B cell (primary cell): ENCODE data around the gene YPEL3. TPM values are rescaled to one million over a fixed set of nuclear protein-coding genes. Genes with fewer than 3 reads are reported as not detected.

Source experiments
- ATAC-seq: fragments of 200-7000 bp; cut with Tn5 transposase; one replicate; pipeline ENCODE4 v1.10.0; 2021; ENCODE audit warnings: low read depth, mild to moderate bottlenecking, moderate number of reproducible peaks, moderate library complexity
- CTCF ChIA-PET: fragments of 350-600 bp; sonication (Branson Sonifier 250); formaldehyde crosslinking; loops from one replicate; lab custom pipeline; 2021; ENCODE audit warnings: antibody characterized with exemption, inconsistent platforms; lab: Charles Lee
- POLR2A ChIA-PET: fragments of 350-600 bp; sonication (Branson Sonifier 250); formaldehyde crosslinking; loops from one replicate; lab custom pipeline; 2021; ENCODE audit warnings: antibody characterized with exemption; lab: Charles Lee
- DNase-seq: peaks from one replicate; pipeline ENCODE4 v3.0.0; 2013
- H2AFZ ChIP-seq: 2 replicates; pipeline ENCODE4 v1.6.1; 2012; ENCODE audit warnings: mild to moderate bottlenecking, low read depth, low read length; ENCODE audit not compliant: insufficient read depth, poor library complexity, severe bottlenecking
- H3K27ac ChIP-seq, 2 donors: 1 replicate in 1 of 2; 2 replicates in 1 of 2; pipeline ENCODE4 v1.5.1; 2012 to 2013; ENCODE audit warnings: low read length in 2 of 2, mild to moderate bottlenecking in 2 of 2, moderate library complexity in 1 of 2
- H3K27me3 ChIP-seq, 4 experiments: fragments of 200-600 bp in 1 of 4; sonication (generic) in 1 of 4; replicated peaks in 1 of 4; 1 replicate in 2 of 4; 2 replicates in 2 of 4; pipeline versions ENCODE4 v1.6.1 to v1.7.0; 2013 to 2016; ENCODE audit warnings: low read length in 3 of 4, mild to moderate bottlenecking in 2 of 4, mixed read lengths in 1 of 4, moderate library complexity in 1 of 4; ENCODE audit not compliant: insufficient read depth in 4 of 4, control insufficient read depth in 3 of 4; ENCODE audit errors: control extremely low read depth in 1 of 4
- H3K36me3 ChIP-seq, 2 experiments: replicated peaks in 1 of 2; 1 replicate in 1 of 2; 2 replicates in 1 of 2; pipeline versions ENCODE4 v1.6.1 to v1.7.1; 2013; ENCODE audit warnings: low read length in 1 of 2; ENCODE audit not compliant: insufficient read depth in 2 of 2, control insufficient read depth in 1 of 2; ENCODE audit errors: control extremely low read depth in 1 of 2, extremely low read depth in 1 of 2
- H3K4me1 ChIP-seq, 2 donors: fragments of 200-600 bp in 1 of 2; sonication (generic) in 1 of 2; 1 replicate in 1 of 2; 2 replicates in 1 of 2; pipeline versions ENCODE4 v1.5.1 to v1.6.1; 2013 to 2017; ENCODE audit warnings: low read length in 2 of 2; ENCODE audit not compliant: control insufficient read depth in 2 of 2, insufficient read depth in 2 of 2
- H3K4me2 ChIP-seq: replicated peaks from 2 replicates; pipeline ENCODE3; 2012; ENCODE audit warnings: mild to moderate bottlenecking, low read depth, low read length; ENCODE audit not compliant: poor library complexity, severe bottlenecking
- H3K4me3 ChIP-seq, 5 experiments: fragments of 200-600 bp in 1 of 5; sonication (generic) in 1 of 5; 1 replicate in 3 of 5; 2 replicates in 2 of 5; pipeline versions ENCODE4 v1.5.1 to v1.7.0; 2011 to 2016; ENCODE audit warnings: low read length in 4 of 5, mild to moderate bottlenecking in 4 of 5, low read depth in 2 of 5, control low read depth in 1 of 5, moderate library complexity in 1 of 5; ENCODE audit not compliant: insufficient read depth in 1 of 5; ENCODE audit errors: control extremely low read depth in 1 of 5, extremely low read depth in 1 of 5
- H3K79me2 ChIP-seq: fragments of 200-600 bp; sonication (generic); one replicate; pipeline ENCODE4 v1.6.0; 2016; ENCODE audit warnings: low read length; ENCODE audit not compliant: control insufficient read depth, insufficient read depth
- H3K9ac ChIP-seq: fragments of 200-600 bp; sonication (generic); 2 replicates; pipeline ENCODE4 v1.6.1; 2017; ENCODE audit warnings: mild to moderate bottlenecking, low read length, moderate library complexity
- H3K9me3 ChIP-seq, 3 donors: one replicate each; pipeline versions ENCODE4 v1.6.1 to v1.7.1; 2013; ENCODE audit warnings: low read length in 2 of 3; ENCODE audit not compliant: control insufficient read depth in 2 of 3, insufficient read depth in 1 of 3; ENCODE audit errors: control extremely low read depth in 1 of 3
- H4K20me1 ChIP-seq: 2 replicates; pipeline ENCODE4 v1.6.0; 2012; ENCODE audit warnings: mild to moderate bottlenecking, low read length; ENCODE audit not compliant: insufficient read depth, control insufficient read depth, poor library complexity, severe bottlenecking
- H3K27ac Mint-ChIP-seq: one replicate; pipeline ENCODE4 v1.8.0; 2021; ENCODE audit warnings: mixed read lengths
- H3K27me3 Mint-ChIP-seq: one replicate; pipeline ENCODE4 v1.8.0; 2021; ENCODE audit warnings: mixed read lengths
- H3K4me1 Mint-ChIP-seq: one replicate; pipeline ENCODE4 v1.8.0; 2021; ENCODE audit warnings: mixed read lengths
- H3K4me3 Mint-ChIP-seq: one replicate; pipeline ENCODE4 v1.8.0; 2021; ENCODE audit warnings: mixed read lengths
- H3K9me3 Mint-ChIP-seq: one replicate; pipeline ENCODE4 v1.8.0; 2022; ENCODE audit warnings: mixed read lengths; ENCODE audit not compliant: insufficient read depth
- CTCF ChIP-seq: fragments of 200-600 bp; IDR thresholded peaks from one replicate; pipeline ENCODE4 v1.8.0; 2022; ENCODE audit warnings: antibody characterized with exemption, mild to moderate bottlenecking
- EZH2 ChIP-seq: IDR thresholded peaks from 2 replicates; pipeline ENCODE4 v1.6.1; 2012; ENCODE audit warnings: borderline replicate concordance, low read depth, mild to moderate bottlenecking, moderate library complexity, low read length; ENCODE audit not compliant: insufficient read depth, poor library complexity, severe bottlenecking
- WGBS: methylation state at CpG from one replicate; pipeline ENCODE4 v1.1.5; 2013; ENCODE audit warnings: missing lambda C conversion rate; ENCODE audit not compliant: insufficient coverage; 5-methylcytosine and 5-hydroxymethylcytosine counted together
- intact Hi-C: fragments of 100-400 bp; cut with micrococcal nuclease; formaldehyde crosslinking; loops from one replicate; pipeline ENCODE4 v1.10.0; 2022
- polyA plus RNA-seq: library from polyadenylated mRNA; depleted of rRNA; stranded (reverse); fragments of >200 nt; gene quantifications from 2 replicates; pipeline ENCODE4 v1.2.3, GENCODE V29; 2012
- total RNA-seq, 2 donors: library from RNA; stranded (reverse); fragments of 120-200 nt in 1 of 2; gene quantifications; 1 replicate in 1 of 2; 2 replicates in 1 of 2; pipeline versions ENCODE4 v1.2.3 to v1.2.4, GENCODE V29; 2013 to 2022

The YPEL3 gene
- total and polyA plus RNA-seq, 2 donors (not counting 1 experiment from before 2014, with no cell fraction given): 314 to 414 TPM

- H3K9me3 Mint-ChIP-seq: no peaks in the 10 kb centered on the region
- Histone ChIP-seq H3K4me3 (peak overlapping the region in 4 of 5 experiments; percentile 73 to 79 (median 76)), H4K20me1 (no peaks in the 10 kb centered on the region), H3K4me2 (peak overlapping the region; percentile 99), H3K79me2 (peaks cover 11% of the 10 kb centered on the region), H3K36me3 (peaks cover 0 to 18% of the 10 kb centered on the region in 2 experiments), H3K9ac (peak overlapping the region; percentile 88), H2AFZ (peak overlapping the region; percentile 90), H3K9me3 (no peaks in the 10 kb centered on the region), H3K27me3 (no peaks in the 10 kb centered on the region), H3K27ac (peak overlapping the region; percentile 38 to 74), H3K4me1 (peaks cover 18 to 24% of the 10 kb centered on the region in 2 donors)
- H3K27me3 Mint-ChIP-seq: no peaks in the 10 kb centered on the region
- DNase-seq: peak; percentile 34
- H3K4me3 Mint-ChIP-seq: peak overlapping the region; percentile 86
- no peak for ATAC-seq
- POLR2A ChIA-PET: interaction anchor here (0.6 to 1.0 kb wide), 2 partner anchors 60 to 62 kb away, joined by 3 read pairs; partner anchors contain the start of gene CORO1A
- CTCF ChIA-PET: interaction anchor here (1.0 kb wide), 1 partner anchor 30 kb away, joined by 3 read pairs; no protein-coding TSS in a partner anchor
- TF ChIP-seq EZH2 (no peak), CTCF (no peak)
- 83% methylated on average over 26 of the region's 31 CpGs for WGBS
- H3K27ac Mint-ChIP-seq: peak overlapping the region; percentile 81
- peaks cover 24% of the 10 kb centered on the region for H3K4me1 Mint-ChIP-seq
- intact Hi-C loops: loop anchor here (2.0 kb wide), 1 partner anchor 57 kb away; the partner anchor contains the start of gene ALDOA
These were observed 25.9 kb upstream of the YPEL3 start for GRCh38 chr16:30121741-30122571.
